ENCODE measurements around the gene INTS11.

INTS11 gene

GRCh38 chr1:1335792-1336248, 11.4 kb upstream of the INTS11 start:
- Histone ChIP-seq H3K27me3 (ENCODE audit: insufficient read depth, low read length, poor library complexity) (no peaks in the 10 kb centered on the region), H3K27ac (ENCODE audit: low read length) (no peak overlapping the region), H3K4me2 (ENCODE audit: insufficient read depth, low read length) (no peak overlapping the region), H4K20me1 (ENCODE audit: insufficient read depth, low read length) (peaks cover 51% of the 10 kb centered on the region), H3K79me2 (ENCODE audit: insufficient read depth, low read length) (no peaks in the 10 kb centered on the region), H3K9me3 (ENCODE audit: insufficient read depth, low read length, severe bottlenecking) (no peaks in the 10 kb centered on the region), H3K4me3 (ENCODE audit: low read depth in 1 of 2, low read length in 2 of 2) (no peak overlapping the region), H2AFZ (ENCODE audit: low read depth, low read length) (no peak overlapping the region), H3K36me3 (ENCODE audit: insufficient read depth, low read length) (peaks cover 25% of the 10 kb centered on the region), H3K9ac (ENCODE audit: low read depth, low read length) (no peak overlapping the region), H3K4me1 (ENCODE audit: insufficient read depth, low read length) (no peaks in the 10 kb centered on the region)
- ATAC-seq (ENCODE audit: insufficient read depth, low read depth) (no peak), DNase-seq (no peak)
- TF ChIP-seq EZH2 (IDR thresholded peaks at IDR 0.05; ENCODE audit: borderline replicate concordance, low read depth, low read length, severe bottlenecking) (no peak), CTCF (IDR thresholded peaks at IDR 0.05; ENCODE audit: borderline replicate concordance, extremely low read depth, low read length, poor library complexity, severe bottlenecking) (no peak)

DNA sequence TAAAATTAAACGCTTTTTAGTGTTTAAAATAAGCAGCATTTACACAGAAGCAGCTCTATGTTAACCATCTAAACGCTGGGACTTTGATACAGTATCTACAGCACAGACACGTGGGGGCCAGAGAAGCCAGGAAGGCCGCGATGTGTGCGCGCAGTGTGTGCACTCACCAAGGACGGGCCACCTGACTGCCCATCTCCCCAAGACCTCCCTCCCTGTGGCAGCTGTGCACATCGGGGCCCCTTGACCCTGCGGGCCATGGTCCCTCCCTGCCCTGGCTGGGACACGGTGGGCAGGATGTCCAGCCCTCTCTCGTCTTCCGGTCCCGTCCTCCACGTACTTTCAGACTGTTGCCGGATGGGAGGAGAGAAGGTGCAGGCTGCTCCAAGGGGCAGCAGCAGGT, 10.8 kb upstream of the INTS11 start:
- peaks cover 48% of the 10 kb centered on the region for H4K20me1 ChIP-seq (ENCODE audit: insufficient read depth, low read length)
- ATAC-seq (ENCODE audit: insufficient read depth, low read depth) (0 out of 3 replicates have a peak, but pooled peaks have one; percentile 1), DNase-seq (no peak)
- H3K4me2 ChIP-seq (ENCODE audit: insufficient read depth, low read length): no peak overlapping the region
- peaks cover 20% of the 10 kb centered on the region for H3K36me3 ChIP-seq (ENCODE audit: insufficient read depth, low read length)
- H3K79me2 ChIP-seq (ENCODE audit: insufficient read depth, low read length): no peaks in the 10 kb centered on the region
- TF ChIP-seq CTCF (IDR thresholded peaks at IDR 0.05; ENCODE audit: borderline replicate concordance, extremely low read depth, low read length, poor library complexity, severe bottlenecking): no peak
- no peak for TF ChIP-seq EZH2 (IDR thresholded peaks at IDR 0.05; ENCODE audit: borderline replicate concordance, low read depth, low read length, severe bottlenecking)
- H2AFZ ChIP-seq (ENCODE audit: low read depth, low read length): no peak overlapping the region
- H3K4me3 ChIP-seq (ENCODE audit: low read depth in 1 of 2, low read length in 2 of 2): no peak overlapping the region
- H3K27me3 ChIP-seq (ENCODE audit: insufficient read depth, low read length, poor library complexity): no peaks in the 10 kb centered on the region
- H3K27ac ChIP-seq (ENCODE audit: low read length): no peak overlapping the region
- no peaks in the 10 kb centered on the region for H3K9me3 ChIP-seq (ENCODE audit: insufficient read depth, low read length, severe bottlenecking)
- no peak overlapping the region for H3K9ac ChIP-seq (ENCODE audit: low read depth, low read length)
- no peaks in the 10 kb centered on the region for H3K4me1 ChIP-seq (ENCODE audit: insufficient read depth, low read length)

DNA sequence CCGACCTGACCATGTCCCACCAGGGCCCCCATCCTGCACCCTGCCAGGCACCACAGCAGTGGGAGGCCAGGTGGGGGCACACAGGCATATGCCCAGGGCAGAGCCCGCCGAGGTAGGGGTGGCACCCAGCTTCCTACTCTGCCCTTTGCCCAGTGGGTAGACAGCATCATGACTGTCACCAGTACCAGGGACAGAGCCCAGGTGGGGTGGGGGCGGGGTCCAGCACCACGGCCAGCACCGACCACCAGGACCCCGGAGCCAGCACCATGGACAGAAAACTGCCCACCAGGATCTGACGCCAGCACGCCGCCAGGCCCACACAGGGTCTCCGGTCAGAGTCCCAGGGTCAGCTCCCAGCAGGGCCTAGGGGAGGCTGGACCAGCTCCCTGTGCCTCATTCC, 10.4 kb upstream of the INTS11 start:
- Histone ChIP-seq H4K20me1 (ENCODE audit: insufficient read depth, low read length) (peaks cover 52% of the 10 kb centered on the region), H3K9ac (ENCODE audit: low read depth, low read length) (no peak overlapping the region), H3K4me1 (ENCODE audit: insufficient read depth, low read length) (no peaks in the 10 kb centered on the region), H3K79me2 (ENCODE audit: insufficient read depth, low read length) (no peaks in the 10 kb centered on the region), H3K4me2 (ENCODE audit: insufficient read depth, low read length) (no peak overlapping the region), H3K36me3 (ENCODE audit: insufficient read depth, low read length) (peaks cover 18% of the 10 kb centered on the region), H3K4me3 (ENCODE audit: low read depth in 1 of 2, low read length in 2 of 2) (no peak overlapping the region), H2AFZ (ENCODE audit: low read depth, low read length) (no peak overlapping the region), H3K27ac (ENCODE audit: low read length) (no peak overlapping the region), H3K9me3 (ENCODE audit: insufficient read depth, low read length, severe bottlenecking) (no peaks in the 10 kb centered on the region), H3K27me3 (ENCODE audit: insufficient read depth, low read length, poor library complexity) (no peaks in the 10 kb centered on the region)
- ATAC-seq (ENCODE audit: insufficient read depth, low read depth) (peak; percentile 55), DNase-seq (peak; percentile 68)
- no peak for TF ChIP-seq EZH2 (IDR thresholded peaks at IDR 0.05; ENCODE audit: borderline replicate concordance, low read depth, low read length, severe bottlenecking)
- TF ChIP-seq CTCF (IDR thresholded peaks at IDR 0.05; ENCODE audit: borderline replicate concordance, extremely low read depth, low read length, poor library complexity, severe bottlenecking): no peak
